HFFc6 (cell line): Measurements from ENCODE around the gene CFAP70. TPM values are rescaled to one million over a fixed set of nuclear protein-coding genes. Genes with fewer than 3 reads are reported as not detected.

Experiments used
- DNase-seq: peaks from one replicate; pipeline ENCODE4 v3.0.0-alpha.2; 2018
- H3K27ac Mint-ChIP-seq: 2 replicates; pipeline ENCODE4 v1.8.0; 2020; ENCODE audit warnings: mild to moderate bottlenecking, mixed read lengths
- H3K27me3 Mint-ChIP-seq: 2 replicates; pipeline ENCODE4 v1.8.0; 2021; ENCODE audit warnings: mild to moderate bottlenecking, moderate library complexity, mixed read lengths; ENCODE audit not compliant: insufficient read depth
- H3K36me3 Mint-ChIP-seq: 2 replicates; pipeline ENCODE4 v1.8.0; 2021; ENCODE audit warnings: low read depth, mixed read lengths
- H3K4me1 Mint-ChIP-seq: 2 replicates; pipeline ENCODE4 v1.8.0; 2020; ENCODE audit warnings: low read depth, mixed read lengths
- H3K4me3 Mint-ChIP-seq: 2 replicates; pipeline ENCODE4 v1.8.0; 2020; ENCODE audit warnings: mild to moderate bottlenecking, moderate library complexity, mixed read lengths
- H3K9me3 Mint-ChIP-seq: 2 replicates; pipeline ENCODE4 v1.8.0; 2020; ENCODE audit warnings: mild to moderate bottlenecking, mixed read lengths
- long read RNA-seq: library from polyadenylated mRNA; unstranded; transcript quantifications from one replicate; pipeline ENCODE4 v2.0.0, GENCODE V29; 2019
- total RNA-seq, 6 experiments: library from RNA; stranded (reverse); fragmentation: NEBNext Ultra II Directional; extraction: Animal tissue kit (Norgen Biotek cat#: 25700); gene quantifications; 2 replicates in 1 of 6; 3 replicates in 5 of 6; pipeline ENCODE4 v1.2.3, GENCODE V29; 2021
- TF ChIP-seq, protein P1 (sequence below): fragments of 200-600 bp; sonication (generic); IDR thresholded peaks from 2 replicates; pipeline ENCODE4 v1.5.0; 2021; ENCODE audit warnings: antibody characterized with exemption, mild to moderate bottlenecking

Gene CFAP70
- total RNA-seq = under 1 TPM; 0.13 to 0.43 (median 0.21) TPM
- long read RNA-seq, partial matches to known transcripts = 1 of 1 reads
- long read RNA-seq, other reads (novel, unspliced or antisense) = 0 of 1 reads

DNA sequence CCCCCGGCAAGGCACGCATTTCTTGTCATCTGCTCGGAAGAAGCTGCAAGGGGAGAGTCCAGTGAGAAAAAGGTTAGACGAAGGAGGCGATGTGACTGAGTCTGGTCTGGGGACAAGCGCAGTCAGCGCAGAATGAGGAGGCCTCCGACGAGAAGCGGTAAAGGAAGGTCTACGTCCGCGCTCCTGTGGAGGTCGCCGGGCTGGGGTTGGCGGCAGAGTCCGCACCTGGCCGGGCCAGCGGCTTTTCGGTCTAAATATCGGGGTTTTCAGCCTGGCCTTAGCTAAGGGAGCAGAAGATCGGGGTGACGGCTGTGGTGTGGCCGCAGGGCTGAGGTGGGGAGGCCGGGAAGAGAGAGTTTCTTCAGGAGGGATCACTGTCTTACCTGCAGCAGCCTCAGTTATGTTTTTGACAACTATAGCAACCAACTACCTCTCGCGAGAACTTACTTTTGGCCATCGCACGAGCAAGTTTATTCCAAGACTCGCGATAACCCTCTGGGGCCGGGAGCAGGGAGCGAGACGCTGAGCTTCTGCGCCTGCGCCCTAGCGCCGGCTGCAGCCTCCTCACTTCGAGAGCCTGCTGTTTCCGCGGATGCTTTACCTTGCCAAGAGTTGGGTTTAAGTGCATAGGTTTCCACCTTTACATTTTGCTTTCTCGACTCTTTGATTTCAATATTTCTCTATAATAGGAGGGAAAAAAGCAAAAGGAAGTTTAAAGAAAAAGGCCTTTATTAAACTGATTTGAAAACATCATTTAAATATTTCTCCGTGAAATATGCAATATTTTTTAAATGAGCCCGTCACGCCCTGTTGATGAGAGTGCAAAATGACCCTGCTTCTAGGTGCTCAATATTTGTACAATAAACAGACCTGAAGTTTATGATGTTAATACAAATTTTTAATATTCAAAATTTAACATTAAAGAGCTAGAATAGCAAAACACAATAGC lies at the start of gene CFAP70:
TSS of gene CFAP70 (minus strand) at position 534 of the 949 bp plus-strand sequence. CDS start 4,068 bp downstream, outside the sequence.
- TF ChIP-seq, protein P1, sequence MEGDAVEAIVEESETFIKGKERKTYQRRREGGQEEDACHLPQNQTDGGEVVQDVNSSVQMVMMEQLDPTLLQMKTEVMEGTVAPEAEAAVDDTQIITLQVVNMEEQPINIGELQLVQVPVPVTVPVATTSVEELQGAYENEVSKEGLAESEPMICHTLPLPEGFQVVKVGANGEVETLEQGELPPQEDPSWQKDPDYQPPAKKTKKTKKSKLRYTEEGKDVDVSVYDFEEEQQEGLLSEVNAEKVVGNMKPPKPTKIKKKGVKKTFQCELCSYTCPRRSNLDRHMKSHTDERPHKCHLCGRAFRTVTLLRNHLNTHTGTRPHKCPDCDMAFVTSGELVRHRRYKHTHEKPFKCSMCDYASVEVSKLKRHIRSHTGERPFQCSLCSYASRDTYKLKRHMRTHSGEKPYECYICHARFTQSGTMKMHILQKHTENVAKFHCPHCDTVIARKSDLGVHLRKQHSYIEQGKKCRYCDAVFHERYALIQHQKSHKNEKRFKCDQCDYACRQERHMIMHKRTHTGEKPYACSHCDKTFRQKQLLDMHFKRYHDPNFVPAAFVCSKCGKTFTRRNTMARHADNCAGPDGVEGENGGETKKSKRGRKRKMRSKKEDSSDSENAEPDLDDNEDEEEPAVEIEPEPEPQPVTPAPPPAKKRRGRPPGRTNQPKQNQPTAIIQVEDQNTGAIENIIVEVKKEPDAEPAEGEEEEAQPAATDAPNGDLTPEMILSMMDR = no peak
- Mint-ChIP-seq H3K9me3 (no peaks in the 10 kb centered on the region), H3K4me3 (peak within 1 kb of the TSS; percentile 94), H3K36me3 (no peaks in the 10 kb centered on the region), H3K4me1 (peaks cover 15% of the 10 kb centered on the region), H3K27ac (peak within 1 kb of the TSS; percentile 89), H3K27me3 (peaks cover 10% of the 10 kb centered on the region)
- peak; percentile 93 for DNase-seq

DNA sequence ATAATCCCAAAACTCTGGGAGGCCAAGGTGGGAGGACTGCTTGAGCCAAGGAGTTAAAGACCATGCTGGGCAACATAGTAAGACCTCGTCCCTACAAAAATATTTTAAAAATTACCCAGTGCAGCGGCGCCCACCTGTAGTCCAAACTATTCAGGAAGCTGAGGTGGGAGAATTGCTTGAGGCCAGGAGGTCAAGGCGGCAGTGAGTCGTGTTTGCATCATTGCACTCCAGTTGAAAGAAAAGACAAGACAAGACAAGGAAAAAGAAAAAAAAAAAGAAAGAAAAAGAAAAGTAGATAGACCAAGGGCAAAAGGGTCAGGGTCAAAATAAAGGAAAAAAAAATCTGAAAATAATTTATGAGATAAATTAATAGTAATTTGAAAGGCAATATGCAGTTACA lies 49.4 kb upstream of the CFAP70 start:
- H3K27ac Mint-ChIP-seq = no peak overlapping the region
- DNase-seq = no peak
- H3K9me3 Mint-ChIP-seq = no peaks in the 10 kb centered on the region
- peaks cover 19% of the 10 kb centered on the region for H3K36me3 Mint-ChIP-seq
- peaks cover 54% of the 10 kb centered on the region for H3K4me1 Mint-ChIP-seq
- H3K27me3 Mint-ChIP-seq = no peaks in the 10 kb centered on the region; the same call in 1 of the 2 replicates
- no peak overlapping the region; the same call in 1 of the 2 replicates for H3K4me3 Mint-ChIP-seq
- TF ChIP-seq, protein P1 = no peak

DNA sequence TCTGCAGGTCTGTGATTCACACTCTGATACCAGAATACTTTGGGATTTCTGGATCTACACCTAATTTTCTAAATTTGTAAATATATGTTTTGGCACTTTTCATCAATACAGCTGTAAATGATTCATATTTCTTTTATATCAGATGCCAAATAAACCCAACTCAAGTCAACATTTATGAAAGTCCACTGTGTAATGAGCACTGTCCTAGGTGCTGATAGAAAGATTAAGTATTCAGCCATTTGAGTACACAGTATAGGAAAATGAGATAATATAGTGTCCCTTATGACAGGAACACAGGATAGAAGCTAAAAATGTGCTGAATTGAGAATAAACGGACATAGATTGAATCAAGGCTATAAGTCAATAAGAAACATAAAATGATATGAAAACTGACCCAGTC lies 48.8 kb upstream of the CFAP70 start:
- H3K4me1 Mint-ChIP-seq = peaks cover 49% of the 10 kb centered on the region
- no peaks in the 10 kb centered on the region; the same call in 1 of the 2 replicates for H3K27me3 Mint-ChIP-seq
- no peak overlapping the region for H3K27ac Mint-ChIP-seq
- H3K4me3 Mint-ChIP-seq = no peak overlapping the region
- DNase-seq = no peak
- H3K9me3 Mint-ChIP-seq = no peaks in the 10 kb centered on the region
- TF ChIP-seq, protein P1 = no peak
- H3K36me3 Mint-ChIP-seq = peaks cover 19% of the 10 kb centered on the region

DNA sequence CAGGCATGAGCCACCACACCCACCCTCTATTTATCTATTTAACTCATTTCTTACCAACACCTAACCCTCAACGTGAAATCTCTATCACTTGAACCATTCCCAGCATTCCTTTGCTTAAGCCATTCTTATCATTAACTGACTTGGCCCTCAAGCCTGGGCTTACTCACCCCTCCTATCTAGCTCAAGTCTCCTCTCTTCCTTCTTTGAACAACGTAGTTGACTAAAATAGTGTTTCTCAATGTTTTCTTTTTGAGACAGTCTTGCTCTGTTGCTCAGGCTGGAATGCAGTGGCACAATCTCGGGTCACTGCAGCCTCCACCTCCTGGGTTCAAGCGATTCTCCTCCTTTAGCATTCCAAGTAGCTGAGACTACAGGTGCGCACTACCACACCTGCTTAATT lies 48.2 kb upstream of the CFAP70 start:
- no peak overlapping the region for H3K27ac Mint-ChIP-seq
- DNase-seq = no peak
- TF ChIP-seq, protein P1 = no peak

DNA sequence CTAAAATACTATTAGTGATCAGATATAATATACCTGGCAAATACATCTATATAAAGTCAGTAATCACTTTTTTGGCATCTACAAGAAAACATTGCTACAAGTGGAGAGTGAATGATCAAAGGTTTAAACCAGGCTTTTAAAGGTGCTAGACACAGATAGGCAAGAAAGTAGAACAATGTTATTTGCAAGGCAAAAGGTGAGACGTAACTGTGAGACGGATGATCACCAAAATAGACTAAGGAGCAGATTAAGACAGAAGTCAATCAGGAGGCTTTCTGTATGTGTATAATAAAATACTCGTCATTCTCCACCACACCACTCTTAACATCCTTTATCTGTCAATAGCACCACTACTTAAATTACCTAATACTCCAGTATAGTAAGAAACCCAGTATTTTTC lies 46.9 kb upstream of the CFAP70 start:
- no peaks in the 10 kb centered on the region; the same call in 1 of the 2 replicates for H3K27me3 Mint-ChIP-seq
- no peak for DNase-seq
- no peak overlapping the region for H3K27ac Mint-ChIP-seq
- H3K4me1 Mint-ChIP-seq = peaks cover 33% of the 10 kb centered on the region
- H3K9me3 Mint-ChIP-seq = no peaks in the 10 kb centered on the region
- peaks cover 14% of the 10 kb centered on the region for H3K36me3 Mint-ChIP-seq
- TF ChIP-seq, protein P1 = no peak
- H3K4me3 Mint-ChIP-seq = no peak overlapping the region

More for the DNA sequence above, 48.2 kb upstream of the CFAP70 start:
- Mint-ChIP-seq H3K36me3 (peaks cover 19% of the 10 kb centered on the region), H3K4me3 (no peak overlapping the region), H3K9me3 (no peaks in the 10 kb centered on the region), H3K27me3 (no peaks in the 10 kb centered on the region; the same call in 1 of the 2 replicates), H3K4me1 (peaks cover 42% of the 10 kb centered on the region)
